CD4-positive, alpha-beta T cell treated with Interleukin-12 subunit alpha and Interleukin-12 subunit beta, for 1 hour (primary cell): ENCODE results near the gene MUC6.

Source experiments
- DNase-seq: peaks from one replicate; pipeline ENCODE4 v3.0.0-alpha.2; 2020

The MUC6 gene

GRCh38 chr11:1051356-1052132, 15.0 kb upstream of the MUC6 start:
- DNase-seq, result no peak

- peak; percentile 77 for DNase-seq
Measured at GRCh38 chr11:1050581-1051355, 14.2 kb upstream of the MUC6 start.

- DNase-seq, result no peak
Measured at GRCh38 chr11:1049911-1050580, 13.5 kb upstream of the MUC6 start.

- no peak for DNase-seq
Measured at GRCh38 chr11:1049431-1049891, 12.9 kb upstream of the MUC6 start.

- DNase-seq, result no peak
Measured at GRCh38 chr11:1049071-1049405, 12.5 kb upstream of the MUC6 start.

GRCh38 chr11:1048375-1049070, 12.0 kb upstream of the MUC6 start:
- DNase-seq, result no peak

GRCh38 chr11:1047595-1048156, 11.2 kb upstream of the MUC6 start:
- no peak for DNase-seq

- no peak for DNase-seq
Measured at GRCh38 chr11:1044160-1044559, 7.6 kb upstream of the MUC6 start.

- DNase-seq, result no peak
Measured at GRCh38 chr11:1043563-1044096, 7.1 kb upstream of the MUC6 start.

- no peak for DNase-seq
Measured at GRCh38 chr11:1042626-1043562, 6.4 kb upstream of the MUC6 start.

GRCh38 chr11:1041936-1042608, 5.6 kb upstream of the MUC6 start:
- DNase-seq, result no peak

GRCh38 chr11:1041471-1041870, 5.0 kb upstream of the MUC6 start:
- no peak for DNase-seq

- no peak for DNase-seq
Measured at GRCh38 chr11:1041149-1041467, 4.6 kb upstream of the MUC6 start.

GRCh38 chr11:1040428-1041148, 4.1 kb upstream of the MUC6 start:
- no peak for DNase-seq

GRCh38 chr11:1039481-1040427, 3.2 kb upstream of the MUC6 start:
- no peak for DNase-seq

- DNase-seq, result no peak
Measured at GRCh38 chr11:1038921-1039320, 2.4 kb upstream of the MUC6 start.

- DNase-seq, result no peak
Measured at GRCh38 chr11:1038361-1038760, 1.8 kb upstream of the MUC6 start.

GRCh38 chr11:1037506-1038055, 1.1 kb upstream of the MUC6 start:
- DNase-seq, result no peak

- DNase-seq, result no peak
Measured at GRCh38 chr11:1036931-1037330, 413 bp upstream of the MUC6 start.
